Nephron progenitor cell (in vitro differentiated cells): Measurements from ENCODE around the gene C19orf12.

Experiments
- DNase-seq: peaks from one replicate; pipeline ENCODE4 v3.0.0; 2021
- H3K27ac Mint-ChIP-seq: 2 replicates; pipeline ENCODE4 v1.8.0; 2021; ENCODE audit warnings: mild to moderate bottlenecking, moderate library complexity, mixed read lengths
- H3K27me3 Mint-ChIP-seq: 2 replicates; pipeline ENCODE4 v1.8.0; 2021; ENCODE audit warnings: mild to moderate bottlenecking, low read depth, mixed read lengths; ENCODE audit not compliant: poor library complexity
- H3K36me3 Mint-ChIP-seq: 2 replicates; pipeline ENCODE4 v1.8.0; 2021; ENCODE audit warnings: low read depth, mixed read lengths
- H3K4me1 Mint-ChIP-seq: 2 replicates; pipeline ENCODE4 v1.8.0; 2021; ENCODE audit warnings: mixed read lengths
- H3K4me3 Mint-ChIP-seq: 2 replicates; pipeline ENCODE4 v1.8.0; 2021; ENCODE audit warnings: mild to moderate bottlenecking, moderate library complexity, mixed read lengths
- H3K9me3 Mint-ChIP-seq: 2 replicates; pipeline ENCODE4 v1.8.0; 2021; ENCODE audit warnings: mild to moderate bottlenecking, moderate library complexity, mixed read lengths
- TF ChIP-seq, protein P1 (sequence below): fragments of 200-600 bp; sonication (generic); IDR thresholded peaks from 2 replicates; pipeline ENCODE4 v1.5.0; 2021; ENCODE audit warnings: antibody characterized with exemption

C19orf12 gene

DNA sequence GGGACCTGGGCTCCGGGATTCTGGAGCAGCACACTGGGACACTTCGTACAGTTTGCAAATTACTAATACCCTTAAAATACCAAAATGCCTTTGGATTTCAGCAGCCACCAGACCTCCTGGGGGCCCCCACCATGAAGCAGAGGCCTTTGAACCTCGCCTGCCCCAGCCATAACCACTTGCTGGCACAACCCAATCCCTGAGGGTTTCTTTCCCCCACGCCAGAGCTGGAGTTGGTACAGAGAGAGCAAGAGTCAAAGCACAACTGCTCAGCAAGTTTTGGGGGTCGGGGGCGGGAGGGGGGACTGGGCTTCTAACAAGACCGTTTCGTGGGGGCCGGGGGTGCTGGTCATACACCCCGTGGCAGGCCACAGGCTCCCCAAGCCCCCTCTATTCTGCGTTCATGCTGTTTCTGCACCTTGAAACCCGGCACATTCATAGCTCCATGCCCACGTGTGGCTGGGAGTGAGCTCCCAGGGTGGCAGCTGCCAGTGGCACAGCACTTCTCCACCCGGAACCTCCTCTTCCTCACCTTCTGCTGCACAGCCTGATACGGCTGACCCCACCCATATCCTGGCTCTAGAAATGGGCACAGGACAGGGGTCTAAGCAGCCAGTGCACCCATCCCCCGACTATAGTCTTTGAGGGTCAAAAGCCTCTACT lies 32.7 kb downstream of the C19orf12 start:
- H3K27me3 Mint-ChIP-seq = peaks cover 6% of the 10 kb centered on the region
- H3K9me3 Mint-ChIP-seq = peaks cover 3% of the 10 kb centered on the region
- H3K4me3 Mint-ChIP-seq = no peak overlapping the region
- no peak for DNase-seq
- H3K36me3 Mint-ChIP-seq = no peaks in the 10 kb centered on the region
- no peak overlapping the region for H3K27ac Mint-ChIP-seq
- H3K4me1 Mint-ChIP-seq = peaks cover 45% of the 10 kb centered on the region
- TF ChIP-seq, protein P1, sequence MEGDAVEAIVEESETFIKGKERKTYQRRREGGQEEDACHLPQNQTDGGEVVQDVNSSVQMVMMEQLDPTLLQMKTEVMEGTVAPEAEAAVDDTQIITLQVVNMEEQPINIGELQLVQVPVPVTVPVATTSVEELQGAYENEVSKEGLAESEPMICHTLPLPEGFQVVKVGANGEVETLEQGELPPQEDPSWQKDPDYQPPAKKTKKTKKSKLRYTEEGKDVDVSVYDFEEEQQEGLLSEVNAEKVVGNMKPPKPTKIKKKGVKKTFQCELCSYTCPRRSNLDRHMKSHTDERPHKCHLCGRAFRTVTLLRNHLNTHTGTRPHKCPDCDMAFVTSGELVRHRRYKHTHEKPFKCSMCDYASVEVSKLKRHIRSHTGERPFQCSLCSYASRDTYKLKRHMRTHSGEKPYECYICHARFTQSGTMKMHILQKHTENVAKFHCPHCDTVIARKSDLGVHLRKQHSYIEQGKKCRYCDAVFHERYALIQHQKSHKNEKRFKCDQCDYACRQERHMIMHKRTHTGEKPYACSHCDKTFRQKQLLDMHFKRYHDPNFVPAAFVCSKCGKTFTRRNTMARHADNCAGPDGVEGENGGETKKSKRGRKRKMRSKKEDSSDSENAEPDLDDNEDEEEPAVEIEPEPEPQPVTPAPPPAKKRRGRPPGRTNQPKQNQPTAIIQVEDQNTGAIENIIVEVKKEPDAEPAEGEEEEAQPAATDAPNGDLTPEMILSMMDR = no peak

DNA sequence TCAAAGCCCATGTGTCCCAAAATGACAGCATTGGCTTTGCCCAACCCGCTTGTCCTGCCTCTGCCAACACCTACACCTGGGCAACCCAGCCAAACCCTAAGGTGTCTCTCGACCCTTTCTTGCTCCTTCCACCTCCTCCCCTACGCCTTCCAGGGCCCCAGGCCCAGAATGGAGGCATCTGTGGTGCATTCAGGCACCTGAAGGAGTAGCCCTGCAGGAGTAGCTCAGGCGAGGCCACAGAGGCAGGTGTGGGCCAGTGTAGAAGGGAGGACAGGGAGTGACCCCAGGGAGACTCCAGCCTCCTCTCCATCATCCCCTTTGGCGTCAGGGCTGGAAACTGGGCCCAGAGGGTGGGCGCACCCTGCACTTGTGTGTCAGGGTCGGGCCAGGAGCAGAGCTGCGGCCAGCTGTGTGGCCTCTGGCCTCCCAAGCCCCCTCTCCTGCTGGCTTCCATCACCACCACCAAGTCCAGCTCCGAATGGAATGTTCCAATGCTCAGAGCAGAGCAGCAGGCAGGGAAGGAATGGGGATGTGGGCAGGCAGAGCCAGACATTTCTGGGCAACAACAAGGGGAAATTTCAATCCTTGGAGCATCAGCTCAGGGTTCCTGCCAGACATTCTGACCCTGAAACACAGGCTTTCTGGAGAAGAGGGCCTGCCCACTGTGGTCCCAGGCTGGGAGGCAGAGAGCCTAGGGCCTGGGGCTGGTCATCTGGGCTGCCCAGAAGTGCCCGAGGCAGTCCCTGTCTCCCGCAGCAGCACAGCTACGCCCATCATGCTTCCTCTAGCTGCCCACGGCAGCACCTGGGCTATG lies 33.4 kb downstream of the C19orf12 start:
- Mint-ChIP-seq H3K9me3 (no peaks in the 10 kb centered on the region), H3K36me3 (no peaks in the 10 kb centered on the region), H3K4me1 (peaks cover 46% of the 10 kb centered on the region), H3K27me3 (peaks cover 6% of the 10 kb centered on the region), H3K4me3 (no peak overlapping the region), H3K27ac (no peak overlapping the region)
- TF ChIP-seq, protein P1 = no peak
- no peak for DNase-seq

DNA sequence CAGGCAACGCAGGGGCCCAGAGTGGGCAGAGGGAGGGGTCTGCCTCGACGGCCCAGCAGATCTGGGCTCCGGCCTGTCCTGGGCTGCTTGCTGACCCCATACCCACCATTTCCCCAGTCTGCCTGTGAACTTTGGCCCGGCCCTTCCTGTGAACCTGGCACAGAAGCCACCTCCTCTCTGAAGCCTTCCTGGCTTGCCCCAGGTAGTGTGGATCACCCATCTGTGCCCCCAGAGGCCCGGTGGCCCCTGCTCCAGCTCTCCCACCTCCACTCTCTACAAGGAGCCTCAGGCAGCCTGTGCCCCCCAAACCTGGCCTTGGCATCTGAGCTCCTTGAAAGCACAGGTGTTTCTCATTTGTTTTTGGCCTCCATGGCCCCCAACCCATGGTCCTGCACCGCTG lies 34.1 kb downstream of the C19orf12 start:
- H3K27me3 Mint-ChIP-seq = peaks cover 6% of the 10 kb centered on the region
- no peak for DNase-seq
- H3K4me3 Mint-ChIP-seq = no peak overlapping the region
- no peak overlapping the region for H3K27ac Mint-ChIP-seq
- TF ChIP-seq, protein P1 = no peak
- H3K9me3 Mint-ChIP-seq = no peaks in the 10 kb centered on the region
- peaks cover 45% of the 10 kb centered on the region for H3K4me1 Mint-ChIP-seq
- no peaks in the 10 kb centered on the region for H3K36me3 Mint-ChIP-seq

DNA sequence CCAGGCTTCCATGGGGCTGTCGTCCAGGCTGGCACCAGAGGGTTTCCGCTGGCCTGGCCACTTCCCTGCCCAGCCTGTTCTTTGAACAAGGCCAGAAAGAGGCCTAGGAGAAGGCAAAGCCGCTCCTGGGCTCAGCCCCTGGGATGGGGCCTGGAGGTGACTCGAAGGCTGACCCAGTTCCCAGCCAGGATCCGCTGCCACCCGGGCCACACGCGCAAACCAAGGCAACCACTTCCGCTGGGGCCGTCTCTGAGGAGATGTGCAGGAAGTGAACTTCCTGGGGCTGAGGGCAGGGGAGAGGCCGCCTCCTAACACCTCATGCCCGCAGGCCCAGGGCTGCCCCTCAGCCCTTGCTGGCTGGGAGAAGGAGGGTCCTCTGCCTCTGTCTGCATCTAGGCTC lies 34.6 kb downstream of the C19orf12 start:
- DNase-seq = no peak
- H3K27me3 Mint-ChIP-seq = peaks cover 3% of the 10 kb centered on the region
- no peaks in the 10 kb centered on the region for H3K9me3 Mint-ChIP-seq
- peaks cover 44% of the 10 kb centered on the region for H3K4me1 Mint-ChIP-seq
- no peak overlapping the region for H3K4me3 Mint-ChIP-seq
- H3K36me3 Mint-ChIP-seq = no peaks in the 10 kb centered on the region
- no peak overlapping the region for H3K27ac Mint-ChIP-seq
- TF ChIP-seq, protein P1 = no peak

DNA sequence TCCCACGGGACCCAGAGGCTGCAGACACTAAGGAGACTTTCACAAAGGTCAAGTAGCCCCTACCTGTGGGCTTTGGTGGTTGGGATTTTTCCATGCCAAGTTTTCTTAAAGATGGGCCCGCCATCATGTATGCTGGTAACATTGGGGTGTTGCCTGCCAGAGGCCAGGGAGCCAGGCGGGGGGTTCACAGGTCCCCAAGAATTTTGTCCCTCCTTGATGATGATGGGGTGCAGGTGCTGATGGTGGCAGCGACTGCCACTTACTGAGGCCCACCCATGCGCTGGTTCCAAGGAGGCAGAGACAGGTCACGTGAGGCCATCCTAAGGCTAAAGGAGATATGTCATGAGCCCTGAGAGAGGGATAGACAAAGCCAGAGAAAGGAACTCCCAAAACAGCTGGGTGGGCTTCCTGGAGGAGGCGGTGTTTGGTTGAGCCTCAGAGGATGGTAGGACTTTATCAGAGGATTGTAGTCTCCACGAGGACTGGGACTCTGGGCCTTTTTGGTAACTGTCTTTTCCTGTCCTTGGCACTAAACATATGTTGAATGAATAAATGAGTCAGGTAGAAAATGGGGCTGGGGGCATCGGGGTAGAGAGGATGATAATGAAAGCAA lies 35.4 kb downstream of the C19orf12 start:
- peaks cover 39% of the 10 kb centered on the region for H3K4me1 Mint-ChIP-seq
- DNase-seq = no peak
- TF ChIP-seq, protein P1 = no peak
- H3K9me3 Mint-ChIP-seq = no peaks in the 10 kb centered on the region
- H3K36me3 Mint-ChIP-seq = no peaks in the 10 kb centered on the region
- no peaks in the 10 kb centered on the region for H3K27me3 Mint-ChIP-seq
- H3K4me3 Mint-ChIP-seq = no peak overlapping the region
- H3K27ac Mint-ChIP-seq = peak overlapping the region; percentile 64
